Measurements from ENCODE around the gene GRIN3A.

The GRIN3A gene

DNA sequence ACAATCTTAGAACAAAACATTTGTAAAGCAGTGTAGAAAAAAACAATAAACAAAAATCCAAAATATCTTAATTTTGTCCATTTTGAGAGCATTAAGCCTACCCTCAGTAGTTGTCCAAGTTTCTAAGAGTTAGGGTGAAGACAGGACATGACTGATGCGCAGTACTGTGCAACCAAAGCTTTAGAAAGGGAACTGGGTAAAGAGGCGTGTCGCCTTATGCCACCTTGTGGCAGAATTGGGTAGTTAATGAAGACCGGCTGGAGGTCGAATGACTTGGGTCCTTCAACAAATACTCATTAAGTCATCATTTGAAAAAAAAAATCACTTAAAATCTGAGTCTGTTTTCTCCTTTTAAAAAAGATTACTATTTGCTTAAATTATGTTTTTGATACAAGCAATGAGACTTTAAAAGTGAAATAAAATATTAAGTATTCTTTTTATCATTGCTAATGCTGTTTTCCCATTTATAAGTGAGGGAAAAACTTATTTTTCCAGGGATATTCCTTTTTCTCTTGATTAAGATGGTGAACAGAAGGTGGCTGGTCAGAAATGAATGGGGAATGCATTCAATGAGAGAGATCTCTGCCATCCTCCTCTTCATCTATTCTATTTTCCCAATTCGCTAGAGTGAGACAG lies 208.3 kb downstream of the GRIN3A start:
- peak; percentile 36 to 50 for DNase-seq (ENCODE audit: extremely low read depth in 1 of 2, low read depth in 1 of 2)

DNA sequence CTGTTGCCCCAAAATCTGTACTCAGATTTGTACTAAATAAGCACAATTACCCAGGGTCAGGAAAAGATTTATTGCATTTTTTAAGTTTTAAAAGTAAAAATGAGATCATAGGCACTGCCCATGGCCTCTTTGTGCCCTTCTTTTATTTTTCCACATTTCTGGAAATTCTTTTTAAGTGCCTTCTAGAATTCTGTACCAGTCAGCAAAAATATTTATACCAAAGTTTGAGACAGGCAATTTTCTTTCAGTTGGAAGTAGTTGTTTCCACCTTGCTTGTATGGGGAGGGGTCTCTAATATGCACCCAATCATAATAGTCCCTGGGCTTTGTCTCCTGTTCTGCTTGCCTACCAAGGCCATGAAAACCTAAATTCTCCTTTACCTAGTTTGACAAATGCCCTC lies 210.4 kb downstream of the GRIN3A start:
- no peak for DNase-seq (ENCODE audit: extremely low read depth in 1 of 2, low read depth in 1 of 2)

DNA sequence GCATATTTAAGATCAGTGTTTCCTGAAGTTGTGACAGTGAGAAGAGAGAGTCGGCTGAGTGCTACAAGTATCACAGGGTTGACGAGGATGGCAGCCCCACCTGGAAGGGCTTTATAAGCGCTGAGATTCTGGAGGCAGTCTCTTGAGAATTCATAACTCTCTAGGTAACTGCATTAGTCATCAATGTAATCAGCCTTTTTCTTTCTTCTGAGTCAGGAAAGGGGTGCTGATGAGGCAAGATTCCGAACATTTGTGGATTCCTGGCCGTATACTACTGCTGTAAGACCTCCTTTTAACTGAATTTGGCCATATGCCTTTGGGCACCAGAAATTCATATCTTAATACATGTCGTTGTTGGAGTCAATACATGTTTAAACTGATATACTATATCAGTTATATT lies 211.4 kb downstream of the GRIN3A start:
- no peak for DNase-seq (ENCODE audit: extremely low read depth in 1 of 2, low read depth in 1 of 2)

DNA sequence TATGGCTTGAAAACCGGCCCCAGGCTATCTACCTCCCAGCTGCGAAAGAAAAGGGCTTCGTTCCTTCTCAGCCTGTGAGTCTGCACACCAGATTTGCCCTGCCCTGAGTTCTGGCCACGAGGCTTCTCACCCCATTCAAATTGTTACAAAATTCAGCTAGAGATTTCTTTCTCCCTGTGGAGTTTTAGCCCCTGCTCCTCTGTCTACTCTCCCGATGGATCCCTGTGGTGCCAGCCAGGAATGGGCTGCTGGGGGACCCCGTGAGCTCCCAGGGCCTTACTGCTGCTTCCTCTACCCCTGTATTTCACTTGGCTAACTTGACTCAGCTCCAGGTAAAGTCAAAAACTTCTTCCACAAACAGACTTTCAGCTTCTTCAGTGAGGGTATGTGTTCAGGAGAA lies 214.1 kb downstream of the GRIN3A start:
- no peak for DNase-seq (ENCODE audit: extremely low read depth in 1 of 2, low read depth in 1 of 2)
